ENCODE results near the gene SDK2.

SDK2 gene

DNA sequence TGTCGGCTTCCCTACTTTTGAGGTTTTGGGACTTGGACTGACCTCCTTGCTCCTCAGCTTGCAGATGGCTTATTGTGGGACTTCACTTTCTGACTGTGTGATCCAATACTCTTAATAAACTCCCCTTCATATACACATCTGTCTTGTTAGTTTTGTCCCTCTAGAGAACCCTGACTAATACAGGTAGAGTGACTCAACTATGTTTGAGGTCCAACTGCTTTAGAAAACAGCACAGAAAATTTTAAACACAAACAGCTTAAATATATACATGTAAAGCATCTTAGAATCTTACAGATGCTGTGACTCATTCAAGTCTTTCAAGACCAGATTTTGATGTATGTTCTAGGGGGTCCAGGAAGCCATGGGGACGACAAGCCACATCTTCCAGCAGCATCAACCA, 11.7 kb downstream of the SDK2 start:
- no peak for DNase-seq

DNA sequence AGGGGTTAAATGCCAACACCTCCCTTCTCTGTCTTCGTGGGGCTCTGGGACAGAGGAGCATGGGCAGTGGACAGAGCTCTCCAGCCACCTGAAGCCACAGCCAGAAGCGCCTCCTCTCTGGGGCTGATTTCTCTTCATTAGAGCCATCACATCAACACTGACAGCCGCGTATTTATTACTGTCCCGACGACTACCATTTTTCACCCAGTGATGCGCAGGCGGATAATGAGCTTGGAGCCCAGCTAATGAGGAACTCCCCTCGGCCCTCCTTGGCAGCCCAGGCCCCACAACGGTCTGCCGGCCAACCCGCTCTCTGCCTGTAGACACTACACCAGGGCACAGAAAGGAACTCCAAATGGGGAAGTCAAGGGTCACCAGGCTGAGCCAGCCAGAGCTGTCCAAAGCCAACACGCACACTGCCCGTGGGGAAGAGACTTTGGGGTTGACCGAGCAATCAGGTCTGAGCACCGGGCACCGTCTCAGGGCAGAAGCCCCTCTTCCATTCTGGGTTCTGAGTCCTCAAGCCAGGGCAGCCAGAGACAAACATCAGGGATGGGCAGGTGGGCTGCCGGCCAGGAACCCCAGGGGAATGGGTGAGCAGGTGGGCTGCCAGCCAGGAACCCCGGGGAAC, 13.2 kb downstream of the SDK2 start:
- no peak for DNase-seq

DNA sequence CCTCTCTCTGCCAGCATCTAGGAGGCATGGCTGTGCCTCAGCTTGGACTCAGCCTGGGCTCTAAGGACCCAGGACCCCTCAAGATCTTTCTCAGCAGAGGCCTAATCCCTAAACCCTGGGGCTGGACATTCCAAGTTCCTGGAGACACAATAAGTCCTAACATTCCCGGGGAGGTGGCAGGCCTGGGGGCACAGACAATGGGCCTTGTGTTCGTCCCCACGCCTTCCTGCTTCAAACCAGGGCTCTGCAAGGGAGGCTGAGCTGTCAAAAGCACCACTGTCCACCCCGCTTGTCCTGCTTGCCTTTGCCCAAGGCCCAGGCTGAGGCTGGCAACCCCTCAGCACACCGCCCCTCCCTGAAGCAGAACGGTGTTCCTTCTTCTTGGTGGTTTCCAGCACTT, 13.7 kb downstream of the SDK2 start:
- peak in 1 of 2 donors; percentile 48 for DNase-seq

GRCh38 chr17:73628642-73629552, 15.3 kb downstream of the SDK2 start:
- DNase-seq, result no peak

DNA sequence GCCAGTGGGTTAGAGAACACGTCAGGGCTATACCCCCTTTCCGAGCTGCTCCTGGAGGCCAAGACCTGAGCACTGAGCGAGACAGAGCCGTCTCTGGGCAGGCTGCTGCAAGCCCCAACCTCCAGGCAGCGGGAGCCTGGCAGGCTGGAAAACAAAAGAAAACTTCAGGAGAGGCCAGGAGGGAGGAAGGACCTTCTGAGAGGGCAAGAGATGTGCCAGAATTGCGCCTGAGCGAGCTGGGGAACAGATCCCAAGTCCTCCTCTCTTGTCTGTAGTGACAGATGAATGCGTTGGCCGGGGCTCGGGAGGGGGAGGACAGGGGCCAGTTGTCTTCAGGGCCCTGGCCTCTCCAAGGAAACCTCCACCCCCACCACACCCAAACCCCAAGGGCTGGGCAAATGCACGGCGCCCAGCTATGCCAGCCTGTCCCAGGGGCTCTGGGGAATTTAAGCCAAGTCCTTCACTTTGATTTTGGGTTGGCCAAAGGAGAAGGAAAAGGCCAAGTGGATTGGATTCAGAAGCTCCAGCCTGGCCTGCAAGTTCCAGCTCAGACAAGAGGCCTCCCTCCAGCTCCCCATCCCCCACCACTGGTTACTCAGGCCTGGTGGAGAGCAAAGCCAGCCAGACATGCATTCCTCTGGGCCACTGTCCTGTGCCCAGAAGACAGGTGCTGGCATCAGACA, 18.1 kb downstream of the SDK2 start:
- DNase-seq, result no peak

DNA sequence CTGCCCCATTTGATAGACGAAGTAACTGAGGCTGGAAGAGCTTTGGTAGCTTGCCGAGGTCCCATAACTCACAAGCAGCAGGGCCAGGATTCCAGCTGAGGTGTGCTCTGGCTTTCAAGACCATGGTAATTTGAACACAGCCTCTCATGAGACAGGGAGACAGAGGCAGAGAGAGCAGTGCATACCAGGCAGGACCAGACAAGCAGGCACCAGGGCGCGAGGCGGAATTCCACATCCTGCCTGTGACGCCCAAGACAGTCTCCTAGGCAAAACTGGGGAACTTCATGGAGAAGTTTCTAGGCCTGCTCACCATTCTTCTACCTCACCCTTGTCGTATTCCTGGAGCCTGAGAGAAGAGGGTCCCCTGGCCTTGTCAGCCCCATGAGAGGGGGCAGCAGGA, 19.2 kb downstream of the SDK2 start:
- no peak for DNase-seq

DNA sequence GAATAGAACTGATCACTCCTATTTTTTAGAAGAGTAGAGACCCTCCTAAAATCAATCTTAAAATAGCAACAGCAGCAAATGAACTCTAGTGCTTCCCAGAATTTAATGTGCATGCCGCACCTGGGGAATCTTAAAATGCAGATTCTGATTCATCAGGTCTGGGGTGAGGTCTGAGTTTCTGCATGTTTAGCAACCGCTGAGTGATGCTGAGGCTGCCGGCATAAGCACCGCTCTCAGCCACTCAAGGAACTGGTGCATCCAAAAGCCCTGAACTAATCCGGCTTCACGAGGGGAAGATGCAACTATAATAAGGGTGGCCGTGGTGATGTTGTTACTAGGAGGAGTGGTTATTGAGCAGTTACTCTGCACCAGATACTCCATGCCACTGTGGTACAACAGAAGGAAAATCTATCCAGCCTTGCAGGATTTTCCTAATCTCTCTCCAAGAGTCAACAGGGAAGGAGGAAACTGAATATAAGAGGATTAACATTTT, 19.7 kb downstream of the SDK2 start:
- DNase-seq, result no peak

DNA sequence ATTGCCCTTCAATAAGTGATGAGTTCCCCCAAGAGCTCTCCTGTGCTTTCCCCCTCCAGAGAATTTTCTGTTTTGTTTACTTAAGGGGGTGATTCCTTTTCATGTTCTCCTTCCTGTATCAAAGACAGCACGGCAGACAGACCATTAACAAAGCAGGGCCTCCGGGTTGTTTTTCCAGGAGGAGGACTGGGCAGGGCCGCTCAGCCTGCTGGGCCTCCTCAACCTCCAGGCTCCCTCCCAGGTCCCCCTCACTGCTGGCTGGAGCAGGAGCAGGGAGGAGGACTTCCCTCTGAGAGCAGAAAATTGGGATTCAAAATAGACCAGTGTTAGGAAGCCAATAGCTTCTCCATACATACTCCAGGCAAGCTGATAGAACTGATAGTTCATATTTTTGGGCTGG, 20.4 kb downstream of the SDK2 start:
- no peak for DNase-seq

- DNase-seq, result no peak
Measured at GRCh38 chr17:73623247-73623646, 21.0 kb downstream of the SDK2 start.

- DNase-seq, result no peak
Measured at GRCh38 chr17:73622381-73622780, 21.9 kb downstream of the SDK2 start.

- DNase-seq, result no peak
Measured at GRCh38 chr17:73621685-73622084, 22.6 kb downstream of the SDK2 start.

GRCh38 chr17:73620414-73620813, 23.8 kb downstream of the SDK2 start:
- DNase-seq, result no peak

DNA sequence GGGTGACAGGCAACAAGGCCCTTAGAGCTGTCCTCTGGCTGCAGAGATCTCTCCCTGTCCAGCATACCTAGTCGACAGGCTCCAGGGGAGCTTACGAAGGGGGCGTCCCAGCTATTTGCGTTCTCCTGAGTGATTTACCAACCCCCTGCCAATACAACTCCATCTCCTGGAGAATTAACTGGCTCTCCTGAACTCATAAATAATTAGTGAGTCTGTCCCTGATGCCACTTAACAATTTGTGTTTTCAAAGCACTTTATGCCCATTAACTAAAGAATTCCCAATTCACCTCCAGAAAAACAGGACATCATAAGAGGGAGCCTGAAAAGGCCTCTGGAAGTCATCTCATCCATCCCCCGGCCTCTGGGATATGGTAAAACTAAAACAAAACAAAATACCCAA, 26.7 kb downstream of the SDK2 start:
- no peak for DNase-seq

GRCh38 chr17:73616873-73617404, 27.3 kb downstream of the SDK2 start:
- DNase-seq, result no peak

DNA sequence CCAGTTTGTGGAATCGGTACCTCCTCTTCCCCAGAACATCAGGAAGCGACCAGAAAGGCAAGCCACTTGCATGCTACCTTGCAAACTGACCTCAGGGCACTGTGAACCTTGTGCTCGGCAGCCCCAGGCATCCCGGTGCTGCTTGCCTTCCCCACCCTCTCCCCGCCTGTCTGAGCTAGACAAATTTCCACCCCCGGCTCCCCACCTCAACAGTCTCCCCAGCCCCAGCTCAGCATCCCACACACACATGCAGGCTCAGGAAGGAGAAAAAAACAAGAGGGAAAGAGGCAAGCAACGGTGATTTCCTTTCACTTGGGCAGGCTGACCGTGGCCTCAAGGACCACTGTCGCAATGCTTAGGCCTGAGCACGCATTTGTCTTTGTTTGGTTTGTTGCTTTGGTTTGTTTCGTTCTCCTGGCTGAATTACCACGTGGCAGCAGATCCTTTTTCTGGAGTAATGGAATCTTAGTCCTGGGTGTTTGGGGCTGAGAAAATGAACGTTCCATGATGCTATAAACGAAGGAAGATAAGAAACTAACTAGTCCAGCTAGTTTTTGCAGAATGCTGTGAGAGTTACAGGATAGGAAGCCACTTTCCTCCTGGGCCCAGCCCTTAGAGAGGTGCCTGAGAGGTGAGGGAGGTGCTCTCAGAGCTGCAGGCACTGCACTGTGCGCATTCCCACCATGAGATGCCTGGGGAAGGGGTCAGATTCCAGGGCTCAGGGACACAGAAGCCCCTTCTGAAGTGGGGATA, 27.9 kb downstream of the SDK2 start:
- no peak for DNase-seq

GRCh38 chr17:73614256-73614655, 30.0 kb downstream of the SDK2 start:
- DNase-seq, result no peak

DNA sequence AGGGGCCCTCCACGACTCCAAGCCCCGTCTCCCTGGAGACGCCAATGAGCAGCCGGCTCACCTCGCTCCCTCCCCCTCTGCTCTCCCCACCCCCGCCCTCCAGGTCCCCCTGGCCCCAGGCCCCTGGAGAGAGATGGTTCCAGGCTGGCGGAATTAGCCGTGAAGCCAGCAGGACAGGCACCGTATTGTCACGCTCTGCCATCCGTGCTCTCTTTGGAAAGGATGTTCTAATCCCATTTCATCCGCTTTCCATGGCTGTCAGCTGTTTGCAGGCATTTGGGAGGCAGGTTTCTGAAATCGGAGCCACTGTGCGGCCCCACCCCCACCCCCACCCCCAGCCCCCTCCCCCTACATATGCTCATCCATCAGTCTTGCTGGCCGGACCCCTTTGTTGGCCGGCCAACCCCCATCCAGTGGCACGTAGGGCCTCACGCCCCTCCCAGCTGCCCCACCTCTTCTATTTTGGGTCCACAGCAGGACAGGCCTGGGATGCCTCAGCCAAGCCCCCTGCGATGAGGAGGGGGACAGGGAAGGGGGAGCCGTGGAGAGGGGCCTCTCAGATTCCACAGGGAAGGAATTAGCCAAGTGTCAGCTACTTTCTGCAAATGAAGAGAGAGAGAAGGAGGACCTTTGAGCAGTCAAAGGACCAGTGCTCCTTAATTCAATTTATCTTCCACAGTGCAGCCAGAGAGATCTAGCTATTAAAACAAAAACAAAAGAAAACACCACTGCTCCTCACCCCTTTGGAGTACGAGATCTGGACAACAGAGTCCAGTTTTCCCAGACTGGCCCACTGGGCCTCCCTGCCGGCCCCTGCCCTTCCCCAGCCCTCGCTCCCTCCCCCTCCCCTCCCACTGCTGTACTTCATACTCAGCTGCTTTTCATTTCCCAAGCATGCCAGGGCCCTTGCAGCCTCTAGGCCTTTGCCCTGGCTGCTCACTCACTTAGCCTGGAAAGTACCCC, 30.7 kb downstream of the SDK2 start:
- DNase-seq, result no peak

GRCh38 chr17:73612031-73612472, 32.2 kb downstream of the SDK2 start:
- no peak for DNase-seq

DNA sequence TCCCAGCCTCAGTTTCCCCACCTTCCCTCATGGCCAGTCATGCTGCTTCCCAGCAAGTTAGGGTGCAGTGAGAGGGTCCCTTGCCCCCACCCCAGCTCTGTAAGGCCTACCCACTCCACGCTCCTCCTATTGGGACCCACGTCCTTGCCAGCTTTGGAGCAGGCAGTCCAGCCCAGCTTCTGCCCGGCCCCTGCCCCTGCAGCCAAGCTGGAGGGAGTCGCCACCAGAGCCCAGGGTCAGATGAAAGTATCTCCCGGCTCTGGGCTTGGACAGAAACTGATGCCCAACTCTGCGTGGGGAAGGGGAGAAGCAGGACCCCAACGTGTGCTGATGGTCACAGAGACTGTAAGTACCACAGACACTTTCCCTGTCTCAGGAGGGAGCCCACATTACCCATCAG, 32.6 kb downstream of the SDK2 start:
- DNase-seq, result no peak

GRCh38 chr17:73610331-73610911, 33.8 kb downstream of the SDK2 start:
- no peak for DNase-seq

DNA sequence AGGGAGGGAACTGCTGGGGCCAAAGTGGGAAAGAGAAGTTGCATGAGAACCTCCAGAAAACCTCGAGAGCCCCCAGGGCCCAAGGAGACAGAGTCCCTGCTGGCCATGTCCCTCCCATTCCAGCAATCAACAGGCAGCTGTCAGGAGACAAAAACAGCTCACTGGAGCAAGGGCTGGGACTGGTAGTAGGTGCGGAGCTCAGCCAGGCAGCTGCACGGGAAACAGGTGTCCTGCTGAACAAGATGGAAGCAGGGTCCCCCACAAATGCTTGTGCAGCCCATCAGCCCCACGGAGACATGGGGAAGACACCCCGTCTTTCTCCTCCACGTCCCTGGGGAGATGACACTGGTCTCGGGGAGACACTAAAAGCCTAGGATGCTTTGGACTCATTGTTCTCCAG, 34.5 kb downstream of the SDK2 start:
- no peak for DNase-seq

Measured in hippocampal formation (tissue), 2 donors.